NCI-H69 (cell line): Measurements from ENCODE around the gene FOXJ3.

Experiments
- DNase-seq: peaks from one replicate; lab custom pipeline; 2025; lab: John Stamatoyannopoulos, UW

FOXJ3 gene

GRCh38 chr1:42167611-42168390 is 167.2 kb downstream of the FOXJ3 start:
- no peak for DNase-seq

GRCh38 chr1:42165511-42166210 is 169.4 kb downstream of the FOXJ3 start:
- peak; percentile 96 for DNase-seq

GRCh38 chr1:42164551-42165420 is 170.2 kb downstream of the FOXJ3 start, which contains the start of gene GUCA2A:
GUCA2A (minus strand) TSS chr1:42164745; CDS start chr1:42164712, 33 bp downstream.
- DNase-seq = no peak

GRCh38 chr1:42163536-42164503 is 171.2 kb downstream of the FOXJ3 start:
- DNase-seq = peak; percentile 67

GRCh38 chr1:42163114-42163513 is 171.9 kb downstream of the FOXJ3 start:
- no peak for DNase-seq

- DNase-seq = no peak
These were observed 172.9 kb downstream of the FOXJ3 start for GRCh38 chr1:42162181-42162580.

GRCh38 chr1:42158189-42158588 is 176.8 kb downstream of the FOXJ3 start:
- DNase-seq = no peak

GRCh38 chr1:42157667-42158066 is 177.4 kb downstream of the FOXJ3 start:
- DNase-seq = peak; percentile 60

GRCh38 chr1:42155362-42155761 is 179.7 kb downstream of the FOXJ3 start:
- no peak for DNase-seq

GRCh38 chr1:42154685-42155084 is 180.3 kb downstream of the FOXJ3 start:
- no peak for DNase-seq

- no peak for DNase-seq
These were observed 181.4 kb downstream of the FOXJ3 start for GRCh38 chr1:42153624-42154023.

- no peak for DNase-seq
These were observed 182.0 kb downstream of the FOXJ3 start, which contains the start of gene GUCA2B for GRCh38 chr1:42152907-42153600. GUCA2B (plus strand) TSS chr1:42153410; CDS start chr1:42153451, 41 bp downstream.

- no peak for DNase-seq
These were observed 182.9 kb downstream of the FOXJ3 start for GRCh38 chr1:42152119-42152518.

- DNase-seq = no peak
These were observed 184.4 kb downstream of the FOXJ3 start for GRCh38 chr1:42150651-42151050.

GRCh38 chr1:42148166-42148565 is 186.9 kb downstream of the FOXJ3 start:
- DNase-seq = peak; percentile 29

- peak; percentile 84 for DNase-seq
These were observed 188.3 kb downstream of the FOXJ3 start for GRCh38 chr1:42146626-42147320.

- no peak for DNase-seq
These were observed 189.0 kb downstream of the FOXJ3 start for GRCh38 chr1:42145764-42146625.

GRCh38 chr1:42145389-42145716 is 189.7 kb downstream of the FOXJ3 start:
- DNase-seq = no peak
